ENCODE results near the gene TTBK2.
"Not testable (repeated sequence)": the region's sequence is repeated elsewhere in the genome, so short reads cannot be mapped to it uniquely, and the experiment has no call there.

TTBK2 gene

DNA sequence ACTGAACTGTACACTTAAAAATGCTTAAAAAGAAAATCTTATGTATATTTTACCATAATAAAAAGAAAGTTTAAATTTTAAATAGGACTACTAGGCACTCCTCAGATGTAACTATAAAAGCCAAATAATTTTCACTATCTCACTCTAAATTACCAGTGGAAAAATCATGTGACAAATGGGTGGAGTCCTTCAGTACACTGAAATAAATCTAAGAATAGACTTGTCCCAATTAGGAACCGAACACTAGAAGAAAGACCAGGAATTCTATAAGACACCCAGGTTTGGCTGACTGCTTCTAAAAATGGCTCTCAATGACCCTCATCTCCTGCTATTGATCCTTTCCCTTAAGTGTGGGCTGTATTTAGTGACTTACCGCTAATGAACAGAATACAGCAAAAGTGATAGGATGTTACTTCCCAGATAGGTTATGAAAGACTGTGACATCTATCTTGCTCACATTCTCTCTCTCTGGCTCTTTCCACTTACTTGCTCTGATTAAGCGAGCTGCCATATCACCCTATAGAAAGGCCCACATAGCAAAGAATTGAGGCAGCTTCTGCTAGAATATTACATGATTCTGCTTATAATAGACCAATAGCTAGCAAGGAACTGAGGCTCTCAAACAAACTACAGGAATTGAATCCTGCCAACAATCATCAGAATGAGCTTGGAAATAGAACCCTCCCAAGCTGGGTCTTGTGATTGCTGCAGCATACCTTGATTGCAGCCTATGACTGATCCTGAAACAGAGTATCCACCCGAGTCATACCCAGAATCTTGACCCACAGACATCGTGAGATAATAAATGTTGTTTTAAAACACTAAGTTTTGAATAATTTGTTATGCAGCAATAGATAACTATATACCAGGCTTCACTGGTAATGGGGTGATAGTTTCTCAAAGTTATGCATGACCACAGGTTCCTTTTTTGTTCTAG is 16.9 kb downstream of the TTBK2 start:
- DNase-seq, result no peak

DNA sequence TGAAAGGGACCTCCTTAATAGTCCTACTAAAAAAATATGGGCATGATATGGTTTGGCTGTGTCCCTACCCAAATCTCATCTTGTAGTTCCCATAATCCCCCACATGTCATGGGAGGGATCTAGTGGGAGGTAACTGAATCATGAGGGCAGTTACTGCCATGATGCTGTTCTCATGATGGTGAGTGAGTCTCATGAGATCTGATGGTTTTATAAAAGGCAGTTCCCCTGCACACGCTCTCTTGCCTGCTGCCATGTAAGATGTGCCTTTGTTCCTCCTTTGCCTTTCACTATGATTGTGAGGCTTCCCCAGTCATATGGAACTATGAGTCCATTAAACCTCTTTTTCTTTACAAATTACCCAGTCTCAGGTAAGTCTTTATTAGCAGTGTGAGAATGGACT is 26.7 kb downstream of the TTBK2 start:
- DNase-seq, result not testable (repeated sequence)

GRCh38 chr15:42891569-42891968 is 29.0 kb downstream of the TTBK2 start:
- no peak for DNase-seq

DNA sequence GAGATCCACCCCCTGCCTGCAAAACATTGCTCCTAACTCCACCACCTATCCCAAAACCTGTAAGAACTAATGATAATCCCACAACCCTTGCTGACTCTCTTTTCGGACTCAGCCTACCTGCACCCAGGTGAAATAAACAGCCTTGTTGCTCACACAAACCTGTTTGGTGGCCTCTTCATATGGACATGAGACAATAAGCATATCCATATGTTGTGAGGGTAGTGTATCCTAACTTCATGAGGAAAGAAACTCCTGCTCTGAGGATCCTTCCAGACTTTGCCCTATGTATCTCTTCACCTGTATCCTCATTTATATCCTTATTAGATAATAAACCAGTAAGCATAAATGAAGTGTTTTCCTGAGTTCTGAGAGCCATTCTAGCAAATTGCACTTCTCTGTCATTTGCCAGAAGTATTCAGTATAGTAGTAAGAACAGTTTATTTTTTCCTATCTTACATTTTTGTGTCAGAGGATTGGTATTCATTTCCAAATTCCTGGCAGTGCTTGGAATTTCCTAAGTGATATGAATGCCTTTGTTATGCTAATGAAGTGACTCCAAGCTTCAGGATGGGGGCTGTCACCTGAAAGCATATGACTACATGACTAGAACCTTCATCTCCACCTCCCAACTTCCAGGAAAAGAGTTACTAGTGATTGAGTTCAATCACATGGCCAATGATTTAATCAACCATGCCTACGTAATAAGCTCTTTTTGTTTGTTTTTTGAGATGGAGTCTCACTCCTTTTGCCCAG is 30.2 kb downstream of the TTBK2 start:
- no peak for DNase-seq

GRCh38 chr15:42887384-42887783 is 33.2 kb downstream of the TTBK2 start:
- not testable (repeated sequence) for DNase-seq

- no peak for DNase-seq
Measured at GRCh38 chr15:42880121-42880520, 40.5 kb downstream of the TTBK2 start.

GRCh38 chr15:42879443-42879842 is 41.1 kb downstream of the TTBK2 start:
- no peak for DNase-seq

DNA sequence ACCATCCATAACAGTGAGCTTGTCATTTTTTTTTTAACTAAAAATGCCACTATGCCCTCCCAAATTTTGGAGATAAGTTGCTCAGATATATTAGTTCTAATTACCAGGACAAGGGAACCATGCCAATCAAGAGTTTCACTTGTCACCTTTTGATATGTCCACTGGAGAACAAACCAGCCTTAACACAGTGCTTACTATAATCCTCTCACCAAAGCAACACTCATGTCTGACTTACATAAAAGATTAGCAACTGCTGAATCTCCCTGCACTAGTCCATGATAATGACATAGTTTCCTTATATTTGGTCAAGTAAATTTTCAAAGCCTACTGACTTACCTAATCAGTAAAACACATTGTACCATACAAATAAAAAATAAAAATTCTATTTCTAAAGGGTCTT is 44.4 kb downstream of the TTBK2 start:
- DNase-seq, result no peak

DNA sequence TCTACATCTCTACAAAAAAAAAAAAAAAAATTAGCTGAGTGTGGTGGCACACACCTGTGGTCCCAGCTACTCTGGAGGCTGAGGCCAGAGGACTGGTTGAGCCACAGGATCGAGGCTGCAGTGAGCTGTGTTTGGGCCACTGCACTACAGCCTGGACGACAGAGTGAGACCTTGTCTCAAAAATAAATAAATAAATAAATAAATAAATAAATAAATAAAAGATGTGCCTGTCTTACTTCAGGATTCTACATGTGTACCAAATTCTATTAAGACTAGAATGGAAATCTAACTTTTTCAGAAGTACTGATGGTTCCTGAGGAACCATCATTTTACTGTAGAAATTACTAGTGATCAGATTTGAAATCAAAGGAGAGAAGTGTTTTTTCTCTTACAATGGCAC is 51.9 kb downstream of the TTBK2 start:
- no peak for DNase-seq

- DNase-seq, result no peak
Measured at GRCh38 chr15:42863572-42864239, 56.9 kb downstream of the TTBK2 start.

DNA sequence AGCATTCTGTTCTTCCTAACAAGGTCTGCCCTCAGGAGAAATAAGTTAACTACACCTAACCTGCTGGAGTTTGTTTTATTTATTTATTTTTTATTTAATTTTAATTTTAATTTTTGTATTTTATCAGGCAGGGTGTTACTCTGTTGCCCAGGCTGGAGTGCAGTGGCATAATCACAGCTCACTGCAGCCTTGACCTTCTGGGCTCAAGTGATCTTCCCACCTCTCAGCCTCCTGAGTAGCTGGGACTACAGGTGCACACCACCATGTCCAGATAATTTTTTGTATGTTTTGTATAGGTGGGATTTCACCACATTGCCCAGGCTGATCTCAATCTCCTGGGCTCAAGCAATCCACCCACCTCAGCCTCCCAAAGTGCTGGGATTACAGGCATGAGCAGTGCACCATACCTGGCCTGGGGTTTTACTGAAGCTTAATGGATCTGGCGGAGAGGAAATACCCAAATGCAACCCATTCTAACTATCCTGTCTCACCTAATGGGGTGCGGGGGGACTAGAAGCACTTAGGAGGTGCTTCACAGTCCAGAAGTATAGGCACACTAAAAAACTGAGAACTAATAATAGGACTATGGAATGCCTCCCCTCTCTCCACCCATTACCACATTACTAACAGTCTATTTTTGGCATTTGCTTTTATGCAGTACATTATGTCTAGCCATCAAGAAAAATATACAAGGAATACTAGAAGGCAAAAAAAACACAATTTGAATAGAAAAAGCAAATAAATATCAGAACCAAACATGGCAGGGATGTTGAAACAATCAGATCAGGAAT is 61.4 kb downstream of the TTBK2 start:
- DNase-seq, result no peak

DNA sequence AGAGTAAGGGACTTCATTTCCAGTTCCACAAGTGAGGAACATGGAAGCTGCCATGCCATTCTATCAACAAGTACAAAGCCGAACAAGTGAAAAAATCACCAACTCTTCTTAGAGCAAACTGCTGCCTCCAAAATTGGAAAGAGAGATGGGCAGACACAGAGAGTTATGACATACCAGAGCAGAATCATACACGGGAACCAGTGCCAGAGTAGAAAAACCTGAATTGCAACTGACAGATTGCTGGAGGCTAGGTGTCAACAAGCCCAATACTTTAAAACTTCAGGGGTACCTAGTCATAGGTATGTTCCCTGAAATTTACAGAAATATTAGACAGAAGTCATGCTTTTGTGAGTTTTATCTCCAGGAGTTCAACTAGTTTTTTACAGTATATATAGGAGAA is 62.0 kb downstream of the TTBK2 start:
- no peak for DNase-seq

GRCh38 chr15:42854576-42854975 is 66.0 kb downstream of the TTBK2 start:
- no peak for DNase-seq

DNA sequence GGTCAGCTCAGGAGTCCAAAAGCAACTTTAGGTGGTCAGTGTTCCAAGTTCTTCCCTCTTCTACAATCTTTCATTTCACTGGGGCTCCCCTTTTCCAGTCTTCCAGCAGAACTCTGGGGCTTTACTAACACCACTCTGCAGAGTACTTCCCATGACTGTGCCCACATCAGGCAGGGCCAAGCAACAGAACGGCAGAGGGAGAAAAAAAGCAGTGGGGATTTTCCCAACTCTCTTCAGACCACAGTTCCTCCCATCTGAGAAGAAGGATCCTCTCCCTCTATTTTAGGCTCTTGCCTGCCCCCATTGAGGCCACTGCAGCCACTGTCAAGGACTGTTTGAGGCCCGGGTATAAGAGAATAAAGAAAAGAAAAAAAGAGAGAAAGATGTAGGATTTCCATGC is 70.7 kb downstream of the TTBK2 start:
- no peak for DNase-seq

GRCh38 chr15:42848846-42849245 is 71.7 kb downstream of the TTBK2 start:
- no peak for DNase-seq

DNA sequence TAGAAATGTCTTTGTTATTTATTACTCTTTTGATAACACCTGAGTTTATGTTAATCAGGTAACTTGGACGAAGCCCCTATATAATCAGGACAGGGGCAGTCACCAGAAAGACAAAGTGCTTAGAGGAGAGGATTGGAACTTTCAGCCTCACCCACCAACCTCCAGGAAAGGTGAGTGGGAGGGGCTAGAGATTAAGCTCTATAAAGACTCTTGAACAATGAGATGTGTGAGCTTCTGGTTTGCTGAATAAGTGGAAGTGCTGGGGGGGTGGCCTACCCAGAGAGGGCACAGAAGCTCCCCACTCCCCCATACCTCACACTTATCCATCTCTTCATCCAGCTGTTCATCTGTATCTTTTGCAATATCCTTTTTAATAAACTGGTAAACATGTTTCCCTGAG is 73.9 kb downstream of the TTBK2 start:
- DNase-seq, result no peak

- DNase-seq, result no peak
Measured at GRCh38 chr15:42845581-42845980, 75.0 kb downstream of the TTBK2 start.

- no peak for DNase-seq
Measured at GRCh38 chr15:42843699-42844098, 76.9 kb downstream of the TTBK2 start.

GRCh38 chr15:42836251-42836650 is 84.3 kb downstream of the TTBK2 start:
- DNase-seq, result no peak

DNA sequence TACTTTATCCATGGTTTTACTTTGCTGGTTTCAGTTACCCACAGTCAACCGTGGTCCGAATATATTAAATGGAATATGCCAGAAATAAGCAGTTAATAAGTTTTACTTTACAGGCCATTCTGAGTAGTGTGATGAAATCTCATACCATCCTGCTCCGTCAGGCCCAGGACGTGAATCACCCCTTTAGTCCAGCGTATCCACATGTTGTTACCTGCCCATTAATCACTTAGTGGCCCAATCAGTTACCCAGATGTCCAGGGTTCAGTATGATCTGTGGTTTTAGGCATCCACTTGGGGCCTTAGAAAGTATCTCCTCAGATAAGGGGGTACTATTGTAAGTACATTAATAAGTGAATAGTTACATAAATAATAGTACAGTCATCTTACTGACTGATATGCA is 88.0 kb downstream of the TTBK2 start:
- no peak for DNase-seq

DNA sequence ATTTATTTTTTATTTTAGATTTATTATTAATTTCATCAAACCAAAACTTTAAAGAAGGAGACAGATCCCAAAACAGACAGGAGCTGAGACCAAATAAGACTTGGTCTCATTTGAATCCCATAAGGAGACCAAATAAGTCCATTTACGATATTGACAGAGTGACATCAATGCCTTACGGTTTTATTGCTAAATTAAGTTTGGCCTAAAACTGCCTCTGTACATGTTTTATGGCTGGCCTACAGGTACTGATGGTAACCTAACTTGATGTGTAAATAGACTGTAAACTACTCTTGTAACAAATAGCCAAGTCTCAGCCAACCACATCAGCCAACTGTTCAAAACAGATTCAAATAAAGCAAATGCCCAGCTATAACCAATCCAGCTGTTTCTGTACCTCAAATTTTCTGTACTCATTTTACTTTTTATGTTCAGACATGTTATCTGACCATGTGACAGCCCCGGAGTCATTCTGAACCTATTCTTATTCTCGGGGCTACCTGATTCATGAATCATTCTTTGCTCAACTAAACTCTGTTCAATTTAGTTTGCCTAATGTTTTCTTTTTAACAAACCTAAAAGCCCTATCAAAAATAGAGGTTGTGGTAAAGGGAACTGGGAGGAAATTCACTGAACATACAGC is 94.2 kb downstream of the TTBK2 start:
- no peak for DNase-seq

- DNase-seq, result no peak
Measured at GRCh38 chr15:42825599-42825998, 95.0 kb downstream of the TTBK2 start.
